C4-2B (cell line): ENCODE results near the gene RTN4R.
A peak's percentile ranks its signal among the peaks of the same experiment; 100 is the strongest.

Experiments used
- H3K27ac ChIP-seq: fragments of 450-650 bp; 2 replicates; pipeline ENCODE4 v1.5.1; 2017
- ZFX ChIP-seq: fragments of 450-650 bp; IDR thresholded peaks from 2 replicates; pipeline ENCODE4 v1.6.1; 2017
- TF ChIP-seq, protein P1 (sequence below): fragments of 450-650 bp; conservative IDR thresholded peaks from 2 replicates; pipeline ENCODE4 v1.5.1; 2017; ENCODE audit warnings: mild to moderate bottlenecking

Gene RTN4R

DNA sequence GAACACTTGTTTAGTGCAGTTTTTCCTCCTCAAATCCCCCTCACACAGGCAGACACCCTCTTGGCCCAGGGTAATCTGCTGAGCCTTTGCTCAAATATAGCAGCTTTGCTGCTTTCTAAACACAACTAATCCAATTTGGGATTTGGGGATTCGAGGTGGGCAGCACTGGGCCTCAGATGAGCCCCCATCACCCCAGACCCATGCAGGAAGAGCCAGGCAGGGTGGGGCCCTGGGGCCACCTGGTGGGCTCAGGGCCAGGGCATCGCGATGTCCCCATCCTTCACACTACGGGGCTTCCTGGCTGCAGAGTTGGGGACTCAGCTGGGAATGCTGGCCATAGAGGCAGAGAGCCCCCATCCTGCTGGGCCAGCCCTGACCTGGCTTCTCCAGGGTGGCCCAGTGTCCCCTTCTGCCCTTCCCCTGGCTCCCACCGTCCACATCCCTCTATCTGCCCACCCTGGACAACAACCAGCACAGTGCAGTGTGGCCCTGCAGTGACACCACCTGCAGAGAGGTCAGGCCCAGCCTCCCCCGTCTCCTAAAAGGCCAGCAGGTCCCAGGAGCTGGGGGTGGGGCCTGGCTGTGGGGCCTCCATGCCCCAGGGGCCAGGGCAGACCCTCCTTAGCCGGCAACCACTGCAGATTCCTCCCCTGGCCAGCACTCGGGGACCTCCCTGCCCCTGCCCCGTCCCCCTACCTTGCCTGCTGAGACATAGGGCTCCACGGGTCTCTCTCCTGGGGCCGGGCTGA is 60.7 kb downstream of the RTN4R start:
- TF ChIP-seq, protein P1, sequence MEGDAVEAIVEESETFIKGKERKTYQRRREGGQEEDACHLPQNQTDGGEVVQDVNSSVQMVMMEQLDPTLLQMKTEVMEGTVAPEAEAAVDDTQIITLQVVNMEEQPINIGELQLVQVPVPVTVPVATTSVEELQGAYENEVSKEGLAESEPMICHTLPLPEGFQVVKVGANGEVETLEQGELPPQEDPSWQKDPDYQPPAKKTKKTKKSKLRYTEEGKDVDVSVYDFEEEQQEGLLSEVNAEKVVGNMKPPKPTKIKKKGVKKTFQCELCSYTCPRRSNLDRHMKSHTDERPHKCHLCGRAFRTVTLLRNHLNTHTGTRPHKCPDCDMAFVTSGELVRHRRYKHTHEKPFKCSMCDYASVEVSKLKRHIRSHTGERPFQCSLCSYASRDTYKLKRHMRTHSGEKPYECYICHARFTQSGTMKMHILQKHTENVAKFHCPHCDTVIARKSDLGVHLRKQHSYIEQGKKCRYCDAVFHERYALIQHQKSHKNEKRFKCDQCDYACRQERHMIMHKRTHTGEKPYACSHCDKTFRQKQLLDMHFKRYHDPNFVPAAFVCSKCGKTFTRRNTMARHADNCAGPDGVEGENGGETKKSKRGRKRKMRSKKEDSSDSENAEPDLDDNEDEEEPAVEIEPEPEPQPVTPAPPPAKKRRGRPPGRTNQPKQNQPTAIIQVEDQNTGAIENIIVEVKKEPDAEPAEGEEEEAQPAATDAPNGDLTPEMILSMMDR: no peak
- TF ChIP-seq ZFX: no peak
- peak overlapping the region; percentile 62 for H3K27ac ChIP-seq

- TF ChIP-seq ZFX: peak; percentile 27; the same call in 1 of the 2 replicates
- TF ChIP-seq, protein P1: no peak
- H3K27ac ChIP-seq: peak overlapping the region; percentile 62
These were observed 61.4 kb downstream of the RTN4R start for GRCh38 chr22:20206709-20207215.

DNA sequence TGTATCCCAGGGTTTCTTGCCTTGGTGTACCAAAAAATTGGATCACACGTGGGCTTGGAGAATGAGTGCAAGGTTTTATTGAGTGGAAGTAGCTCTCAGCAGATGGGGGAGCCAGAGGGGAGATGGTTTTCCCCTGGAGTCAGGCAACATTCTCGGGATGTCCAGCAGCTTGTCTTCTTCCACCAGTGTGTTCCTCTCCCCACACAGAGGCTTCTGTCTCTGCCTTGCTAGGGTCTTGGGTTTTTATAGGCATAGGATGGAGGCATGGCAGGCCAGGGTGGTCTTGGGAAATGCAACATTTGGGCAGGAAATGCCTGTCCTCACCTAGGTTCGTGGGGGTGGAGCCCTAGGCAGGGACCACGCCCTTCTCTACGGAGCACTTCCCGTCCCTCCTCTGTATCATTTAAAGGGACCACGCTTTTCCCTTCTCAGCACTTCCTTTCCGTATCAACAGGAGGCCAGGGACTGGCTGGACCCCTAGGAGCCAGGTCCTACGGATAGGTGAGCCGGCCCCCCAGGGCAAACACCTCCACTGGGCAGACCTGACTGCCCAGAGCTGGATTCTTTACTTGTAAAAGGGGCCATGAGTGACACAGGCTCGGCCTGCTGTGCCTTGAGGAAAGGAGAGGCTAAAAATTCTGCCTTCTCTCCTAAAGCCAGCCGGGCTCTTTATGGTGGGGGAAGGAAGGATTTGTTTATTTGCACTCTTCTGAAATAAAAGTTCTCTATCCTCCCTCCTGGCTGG is 62.0 kb downstream of the RTN4R start:
- TF ChIP-seq ZFX: no peak
- TF ChIP-seq, protein P1: no peak
- peak overlapping the region; percentile 62 for H3K27ac ChIP-seq

- no peak for TF ChIP-seq ZFX
- TF ChIP-seq, protein P1: no peak
- H3K27ac ChIP-seq: peak overlapping the region; percentile 62
These were observed 62.6 kb downstream of the RTN4R start for GRCh38 chr22:20205464-20205963.

DNA sequence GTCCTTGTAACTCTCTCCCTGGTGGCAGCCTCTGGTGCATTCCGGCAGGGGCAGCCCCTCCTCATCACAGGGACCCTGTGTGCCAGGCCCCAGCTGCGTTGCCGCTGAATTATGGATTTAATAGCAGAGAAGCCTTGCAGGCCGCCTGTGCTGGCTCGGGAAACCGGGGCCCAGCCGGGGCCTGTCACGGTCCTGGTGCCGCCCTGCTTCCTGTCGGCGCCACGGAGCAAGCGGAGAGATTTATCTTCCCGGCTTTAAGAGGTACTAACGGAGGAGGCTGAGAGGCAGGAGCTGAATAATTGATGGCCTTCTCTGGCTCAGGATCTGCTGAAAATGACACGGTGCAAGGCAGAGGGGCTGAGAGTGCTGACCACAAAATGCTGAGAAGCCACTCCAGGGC is 63.3 kb downstream of the RTN4R start:
- TF ChIP-seq ZFX: no peak
- TF ChIP-seq, protein P1: no peak
- H3K27ac ChIP-seq: no peak overlapping the region

DNA sequence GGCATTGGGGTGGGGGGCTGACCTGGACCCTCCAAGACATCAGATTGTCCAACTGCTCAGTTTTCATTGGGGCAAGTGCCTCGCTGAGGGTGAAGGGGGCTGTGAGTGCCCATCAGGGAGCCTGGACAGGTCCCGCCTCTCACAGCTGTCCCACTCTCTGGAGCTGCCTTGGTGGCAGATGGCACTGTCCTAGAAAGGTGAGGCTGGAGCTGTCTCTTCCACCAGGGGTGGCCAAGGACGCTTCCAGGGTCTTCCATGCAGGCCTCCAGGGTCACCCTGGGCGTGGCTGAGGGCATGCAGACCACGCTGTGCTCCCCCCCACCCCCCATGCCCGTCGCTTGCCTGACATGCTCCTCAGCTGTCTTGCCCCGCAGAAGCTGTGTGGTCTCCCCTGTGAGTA is 63.8 kb downstream of the RTN4R start:
- no peak for TF ChIP-seq ZFX
- TF ChIP-seq, protein P1: no peak
- no peak overlapping the region for H3K27ac ChIP-seq
